DMS153 treated with DMSO at 0.1 percent for 48 hours (cell line): ENCODE data around the gene NTF3.
"Not testable (repeated sequence)": the region's sequence is repeated elsewhere in the genome, so short reads cannot be mapped to it uniquely, and the experiment has no call there.

Experiments used
- DNase-seq: peaks from one replicate; lab custom pipeline; 2025; ENCODE audit not compliant: unreplicated experiment; lab: John Stamatoyannopoulos, UW

Gene NTF3

DNA sequence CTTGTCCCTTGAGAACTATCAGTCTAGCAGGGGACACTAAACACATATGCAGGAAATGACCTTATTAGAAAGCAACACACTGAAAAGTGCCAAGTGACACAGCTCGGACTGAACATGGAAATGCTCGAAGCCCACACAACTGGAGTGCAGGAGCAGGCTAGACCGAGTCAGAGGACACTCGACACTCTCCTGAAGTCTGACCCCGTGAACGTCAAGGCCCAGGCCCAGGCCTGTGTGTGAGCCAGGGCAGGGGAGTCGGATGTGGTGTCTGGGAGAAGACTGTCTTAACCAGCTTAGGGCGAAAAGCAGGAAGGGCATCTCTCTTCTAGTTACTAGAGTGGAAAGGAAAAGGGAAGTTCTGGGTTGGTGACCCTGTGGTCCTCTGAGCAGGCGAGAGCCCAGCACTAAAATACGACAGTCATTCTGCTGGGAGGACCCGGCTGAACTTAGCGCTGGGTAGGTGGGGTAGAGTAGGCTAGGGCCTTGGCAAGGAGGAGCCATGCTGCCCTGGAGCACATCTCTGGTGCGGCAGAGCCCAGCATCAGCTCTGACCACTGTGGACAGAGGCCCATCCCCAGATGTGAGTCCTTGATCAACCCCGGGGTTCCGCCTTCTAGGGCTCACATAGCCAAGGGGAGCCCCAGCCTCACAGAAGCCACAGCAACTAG, 93.0 kb downstream of the NTF3 start:
- DNase-seq = no peak

DNA sequence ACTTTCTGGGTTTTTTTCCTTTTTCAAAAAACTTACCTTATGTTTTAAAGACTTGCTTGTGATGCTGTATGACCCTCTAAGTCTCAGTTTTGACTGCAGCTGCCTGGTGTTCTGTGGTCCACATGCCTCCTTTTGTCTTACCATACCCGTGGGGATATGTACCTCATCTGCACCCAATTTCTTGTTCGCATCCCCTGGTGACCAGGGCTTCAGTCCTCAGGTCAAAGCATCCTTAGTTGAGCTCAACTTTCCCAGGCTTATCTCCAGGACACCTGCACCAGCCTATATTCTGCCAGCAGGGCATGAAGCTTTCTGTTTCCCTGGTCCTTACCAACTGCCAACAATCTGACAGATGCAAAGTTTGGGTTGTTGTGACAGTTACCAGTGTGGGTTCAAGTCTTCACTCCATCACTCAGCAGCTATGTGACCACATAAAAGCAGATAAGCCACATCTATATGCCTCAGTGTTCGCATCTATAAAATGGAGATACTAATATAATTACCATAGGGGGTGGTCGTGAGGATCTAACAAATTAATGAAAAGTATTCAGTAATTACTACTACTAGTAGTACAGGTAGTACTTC, 94.0 kb downstream of the NTF3 start:
- DNase-seq = no peak

DNA sequence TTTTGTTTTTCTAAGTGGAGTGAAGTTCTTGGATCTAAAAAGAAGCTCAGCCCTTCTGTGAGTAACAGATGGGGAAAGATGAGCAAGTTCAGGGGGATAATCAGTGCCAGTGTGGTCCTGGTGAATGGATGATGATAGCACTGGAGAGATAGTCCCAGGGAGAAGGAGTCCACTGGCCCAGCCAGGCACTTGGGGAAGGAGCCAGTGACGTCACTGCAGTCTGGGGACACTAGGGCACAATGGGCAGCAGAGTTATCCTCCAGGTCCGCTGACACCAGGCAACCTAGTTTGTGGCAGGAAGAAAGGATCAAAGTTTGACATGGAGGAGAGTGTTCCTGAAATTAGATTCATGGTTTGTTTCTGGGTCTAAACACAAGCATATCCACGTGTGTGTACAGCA, 101.5 kb downstream of the NTF3 start:
- DNase-seq = no peak

DNA sequence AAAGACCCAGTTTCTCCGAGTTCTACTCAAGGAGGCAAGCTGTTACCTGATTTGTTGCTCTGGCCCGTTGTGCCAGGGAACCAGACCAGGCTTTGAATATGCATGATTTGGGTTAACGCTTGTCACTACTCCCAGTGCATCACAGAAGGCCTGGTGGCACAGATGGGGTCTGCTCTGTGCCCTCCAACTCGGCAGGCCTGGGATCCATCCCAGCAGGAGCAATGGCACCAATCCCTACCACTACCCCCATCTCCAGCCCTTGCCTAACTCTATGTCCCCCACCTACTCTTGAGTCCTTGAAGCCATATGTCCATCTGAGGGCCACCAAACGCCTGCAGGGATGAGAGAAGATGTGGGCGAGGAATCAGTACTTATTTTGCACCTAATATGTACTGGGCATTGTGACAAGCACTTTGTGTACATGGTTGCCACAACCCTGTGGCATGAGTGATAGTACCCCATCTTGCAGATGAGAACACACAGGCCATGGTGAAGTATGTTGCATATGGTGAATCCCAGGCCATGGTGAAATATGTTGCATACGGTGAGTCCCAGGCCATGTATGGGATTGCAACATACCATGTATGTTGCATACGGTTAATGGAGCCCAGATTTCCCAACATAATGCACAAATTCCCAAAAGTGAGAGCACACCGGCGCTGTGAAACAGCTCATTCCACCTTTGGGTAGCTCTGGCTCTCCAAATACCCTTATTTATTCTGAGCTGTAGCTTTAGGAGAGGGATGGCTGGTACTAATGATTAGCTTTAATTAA, 102.7 kb downstream of the NTF3 start:
- no peak for DNase-seq

DNA sequence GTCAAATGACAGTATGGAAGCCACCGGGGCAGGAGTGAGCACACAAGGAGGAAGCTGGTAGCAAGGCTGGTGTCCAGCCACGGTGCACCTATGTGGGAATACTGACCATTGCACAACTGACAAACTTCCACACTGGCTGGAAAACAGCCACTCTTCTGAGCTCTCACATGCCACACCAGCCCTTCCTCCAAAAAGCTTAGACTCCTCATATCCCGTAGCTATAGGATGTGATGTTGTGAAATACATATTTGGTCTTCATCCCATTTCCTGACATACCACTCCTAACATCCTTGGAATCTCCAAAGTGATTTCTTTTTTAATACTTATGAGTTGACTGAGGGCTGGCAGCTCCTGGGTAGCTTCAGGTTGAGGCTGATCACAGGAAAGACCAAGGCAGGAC, 103.6 kb downstream of the NTF3 start:
- DNase-seq = no peak

DNA sequence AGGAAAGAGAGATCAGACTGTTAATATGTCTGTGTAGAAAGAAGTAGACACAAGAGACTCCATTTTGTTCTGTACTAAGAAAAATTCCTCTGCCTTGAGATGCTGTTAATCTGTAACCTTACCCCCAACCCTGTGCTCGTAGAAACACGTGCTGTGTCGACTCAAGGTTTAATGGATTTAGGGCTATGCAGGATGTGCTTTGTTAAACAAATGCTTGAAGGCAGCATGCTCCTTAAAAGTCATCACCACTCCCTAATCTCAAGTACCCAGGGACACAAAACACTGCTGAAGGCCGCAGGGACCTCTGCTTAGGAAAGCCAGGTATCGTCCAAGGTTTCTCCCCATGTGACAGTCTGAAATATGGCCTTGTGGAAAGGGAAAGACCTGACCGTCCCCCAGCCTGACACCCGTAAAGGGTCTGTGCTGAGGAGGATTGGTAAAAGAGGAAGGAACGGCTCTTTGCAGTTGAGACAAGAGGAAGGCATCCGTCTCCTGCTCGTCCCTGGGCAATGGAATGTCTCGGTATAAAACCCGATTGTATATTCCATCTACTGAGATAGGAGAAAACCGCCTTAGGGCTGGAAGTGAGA, 105.2 kb downstream of the NTF3 start:
- DNase-seq = not testable (repeated sequence)

DNA sequence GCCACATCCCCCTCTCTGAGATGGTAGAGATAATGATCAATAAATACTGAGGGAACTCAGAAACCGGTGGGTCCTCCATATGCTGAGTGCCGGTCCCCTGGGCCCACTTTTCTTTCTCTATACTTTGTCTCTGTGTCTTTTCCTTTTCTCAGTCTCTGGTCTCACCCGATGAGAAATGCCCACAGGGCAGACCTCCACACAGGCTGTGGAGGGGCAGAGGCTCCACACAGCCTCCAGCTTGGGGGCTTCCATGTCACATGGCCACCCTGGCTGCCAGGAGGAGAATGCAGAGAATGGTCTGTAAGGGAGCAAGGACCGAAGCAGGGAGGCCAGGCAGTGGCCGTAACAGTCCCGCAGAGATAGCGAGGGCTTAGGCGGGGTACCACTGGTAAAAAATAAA, 105.9 kb downstream of the NTF3 start:
- DNase-seq = no peak
